Common myeloid progenitor, CD34-positive (primary cell): Measurements from ENCODE around the gene TMEM114.

ENCODE experiments used
- CTCF ChIA-PET: fragments of 350-600 bp; sonication (Branson Sonifier 250); formaldehyde crosslinking; loops from one replicate; lab custom pipeline; 2021; ENCODE audit warnings: antibody characterized with exemption; lab: Charles Lee
- POLR2A ChIA-PET: fragments of 350-600 bp; sonication (Branson Sonifier 250); formaldehyde crosslinking; loops from one replicate; lab custom pipeline; 2021; ENCODE audit warnings: antibody characterized with exemption; lab: Charles Lee
- DNase-seq, 3 donors: peaks; one replicate each; pipeline versions ENCODE4 v3.0.0 to v3.0.0-alpha.2; 2013
- H3K27ac ChIP-seq, 2 experiments: 1 replicate in 1 of 2; 2 replicates in 1 of 2; pipeline ENCODE4 v1.7.0; 2013; ENCODE audit warnings: inconsistent platforms in 2 of 2, low read length in 2 of 2, mild to moderate bottlenecking in 2 of 2, low read depth in 1 of 2, moderate library complexity in 1 of 2; ENCODE audit not compliant: severe bottlenecking in 2 of 2, insufficient read depth in 1 of 2, poor library complexity in 1 of 2
- H3K27me3 ChIP-seq, 5 experiments: replicated peaks in 2 of 5; 1 replicate in 3 of 5; 2 replicates in 2 of 5; pipeline versions ENCODE4 v1.6.1 to v1.7.0; 2013; ENCODE audit warnings: low read length in 4 of 5, mild to moderate bottlenecking in 2 of 5, moderate library complexity in 2 of 5, inconsistent platforms in 1 of 5; ENCODE audit not compliant: insufficient read depth in 5 of 5, control insufficient read depth in 4 of 5
- H3K36me3 ChIP-seq, 4 experiments: 1 replicate in 2 of 4; 2 replicates in 2 of 4; pipeline versions ENCODE4 v1.6.1 to v1.7.0; 2013; ENCODE audit warnings: low read length in 3 of 4, control low read depth in 1 of 4, mild to moderate bottlenecking in 1 of 4; ENCODE audit not compliant: control insufficient read depth in 4 of 4, insufficient read depth in 4 of 4
- H3K4me1 ChIP-seq, 4 experiments: 1 replicate in 3 of 4; 2 replicates in 1 of 4; pipeline versions ENCODE4 v1.6.1 to v1.7.1; 2013; ENCODE audit warnings: low read length in 3 of 4, mild to moderate bottlenecking in 3 of 4, control low read depth in 1 of 4, inconsistent platforms in 1 of 4, moderate library complexity in 1 of 4; ENCODE audit not compliant: control insufficient read depth in 4 of 4, insufficient read depth in 4 of 4; ENCODE audit errors: control extremely low read depth in 1 of 4
- H3K4me3 ChIP-seq, 7 experiments: 1 replicate in 4 of 7; 2 replicates in 3 of 7; pipeline versions ENCODE4 v1.5.1 to v1.7.0; 2013; ENCODE audit warnings: mild to moderate bottlenecking in 7 of 7, low read length in 6 of 7, moderate library complexity in 6 of 7, inconsistent platforms in 2 of 7, low read depth in 2 of 7, control low read depth in 1 of 7; ENCODE audit not compliant: insufficient read depth in 4 of 7, control insufficient read depth in 1 of 7; ENCODE audit errors: extremely low read depth in 1 of 7
- H3K9me3 ChIP-seq, 5 experiments: 1 replicate in 4 of 5; 2 replicates in 1 of 5; pipeline versions ENCODE4 v1.6.1 to v1.7.1; 2013; ENCODE audit warnings: low read length in 4 of 5, mild to moderate bottlenecking in 2 of 5, inconsistent platforms in 1 of 5, low read depth in 1 of 5, moderate library complexity in 1 of 5; ENCODE audit not compliant: control insufficient read depth in 4 of 5, insufficient read depth in 2 of 5; ENCODE audit errors: control extremely low read depth in 1 of 5
- WGBS: methylation state at CpG from one replicate; pipeline ENCODE4 v1.1.5; 2013; ENCODE audit not compliant: insufficient coverage; 5-methylcytosine and 5-hydroxymethylcytosine counted together

Gene TMEM114

DNA sequence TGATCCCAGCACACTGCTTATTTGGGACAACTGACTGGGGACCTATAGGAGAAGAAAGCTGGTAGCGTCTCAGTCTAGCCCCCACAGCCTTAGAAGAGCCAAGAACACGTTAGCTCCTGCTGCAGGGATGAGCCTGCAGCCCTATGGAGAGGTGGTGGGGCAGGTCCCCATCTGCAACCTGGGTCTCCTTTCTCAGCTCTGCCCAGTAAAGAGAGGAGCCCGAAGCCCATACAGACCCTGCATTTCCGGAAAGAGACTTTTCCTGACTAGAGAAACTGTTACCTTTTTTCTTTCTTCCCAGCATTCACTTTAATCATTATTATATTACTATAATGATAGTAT is 32.0 kb upstream of the TMEM114 start:
- DNase-seq = no peak
- peaks cover 8 to 22% (median 16%) of the 10 kb centered on the region in 4 experiments for H3K36me3 ChIP-seq
- no peaks in the 10 kb centered on the region for H3K9me3 ChIP-seq
- peaks cover 2 to 22% (median 4%) of the 10 kb centered on the region in 5 experiments for H3K27me3 ChIP-seq
- CTCF ChIA-PET = interaction anchor here (2.0 kb wide), 1 partner anchor 10 kb away, joined by 7 read pairs; no protein-coding TSS in a partner anchor
- peak overlapping the region; percentile 96 to 97 for H3K27ac ChIP-seq
- H3K4me1 ChIP-seq = peaks cover 3 to 13% (median 9%) of the 10 kb centered on the region in 4 experiments
- WGBS = 7% methylated on average over 3 of the region's 4 CpGs
- POLR2A ChIA-PET = interaction anchor here (1.0 kb wide), 1 partner anchor 10 kb away, joined by 3 read pairs; no protein-coding TSS in a partner anchor
- peak overlapping the region; percentile 85 to 99 (median 94) for H3K4me3 ChIP-seq

DNA sequence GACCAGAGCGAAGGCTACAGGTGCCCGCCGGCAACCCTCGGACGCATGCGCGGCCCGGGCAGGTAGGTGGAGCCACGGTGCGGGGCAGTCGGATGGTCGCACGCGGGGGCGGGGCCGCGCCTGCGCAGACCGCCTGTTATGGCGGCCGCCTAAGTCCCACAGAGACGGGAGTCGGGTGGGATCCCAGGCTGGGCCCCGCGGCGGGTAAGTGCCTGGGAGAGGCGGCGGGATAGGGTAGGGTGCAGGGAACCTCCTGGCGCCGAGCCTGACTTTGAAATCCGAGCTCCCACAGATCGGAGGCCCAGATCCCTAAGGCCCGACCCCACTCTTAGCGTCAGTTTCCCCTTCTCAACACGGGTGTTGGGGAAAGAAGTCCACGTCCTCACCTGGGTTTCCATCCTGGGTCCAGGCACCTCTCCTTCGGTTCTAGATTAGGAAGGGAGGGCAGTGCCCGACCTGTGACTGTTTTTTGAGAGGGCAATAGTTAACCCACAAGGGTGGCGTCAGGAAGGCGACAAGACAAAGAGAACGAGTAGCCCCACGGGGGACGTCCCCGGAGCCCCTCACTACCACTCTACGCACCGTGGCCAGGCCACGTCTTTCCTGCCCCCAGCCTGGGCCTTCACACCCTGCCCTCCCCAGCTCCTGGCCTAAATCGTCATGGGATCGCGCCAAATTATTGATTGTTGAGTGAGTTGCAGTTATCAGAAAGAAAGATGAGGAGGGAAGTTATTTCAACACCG is 31.4 kb upstream of the TMEM114 start, which contains the start of gene METTL22:
Gene METTL22 (plus strand): TSS at position 127 of the 743 bp plus-strand sequence. CDS start 3,968 bp downstream, outside the sequence.
- DNase-seq = peak; percentile 85 to 90 (median 87)
- Histone ChIP-seq H3K9me3 (no peaks in the 10 kb centered on the region), H3K27ac (peak within 1 kb of the TSS; percentile 96 to 97), H3K36me3 (peaks cover 4 to 17% (median 12%) of the 10 kb centered on the region in 4 experiments), H3K27me3 (peaks cover 2 to 22% (median 4%) of the 10 kb centered on the region in 5 experiments), H3K4me1 (peaks cover 3 to 13% (median 9%) of the 10 kb centered on the region in 4 experiments), H3K4me3 (peak within 1 kb of the TSS; percentile 85 to 99 (median 94))
- 0% methylated on average over 36 of the region's 51 CpGs for WGBS
- POLR2A ChIA-PET = interaction anchor here (1.0 kb wide), 1 partner anchor 11 kb away, joined by 3 read pairs; no protein-coding TSS in a partner anchor
- CTCF ChIA-PET = interaction anchor here (1.2 to 2.0 kb wide), 2 partner anchors 11 to 24 kb away, joined by 3 to 7 read pairs; no protein-coding TSS in a partner anchor

DNA sequence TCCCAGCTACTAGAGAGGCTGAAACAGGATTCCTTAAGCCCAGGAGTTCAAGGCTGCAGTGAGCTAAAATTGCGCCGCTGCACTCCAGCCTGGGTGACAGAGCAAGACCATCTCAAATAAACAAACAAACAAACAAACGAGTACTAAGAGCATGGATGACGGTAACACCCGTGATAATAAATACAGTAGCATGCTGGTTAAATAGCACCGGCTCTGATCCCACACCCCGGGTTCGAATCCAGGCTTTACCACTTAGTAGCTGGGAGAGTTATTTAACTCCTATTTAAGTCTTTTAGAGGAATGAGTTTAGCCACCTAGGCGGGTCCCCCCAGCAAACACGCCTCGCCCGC is 30.9 kb upstream of the TMEM114 start:
- DNase-seq = no peak
- no peaks in the 10 kb centered on the region for H3K9me3 ChIP-seq
- 33% methylated on average over 6 of the region's 12 CpGs for WGBS
- H3K27ac ChIP-seq = peak overlapping the region in 1 of 2 experiments; percentile 97
- POLR2A ChIA-PET = interaction anchor here (1.0 kb wide), 1 partner anchor 11 kb away, joined by 3 read pairs; no protein-coding TSS in a partner anchor
- H3K4me1 ChIP-seq = peaks cover 3 to 13% (median 9%) of the 10 kb centered on the region in 4 experiments
- peaks cover 2 to 22% (median 5%) of the 10 kb centered on the region in 5 experiments for H3K27me3 ChIP-seq
- CTCF ChIA-PET = interaction anchor here (1.2 to 2.0 kb wide), 2 partner anchors 11 to 24 kb away, joined by 3 to 7 read pairs; no protein-coding TSS in a partner anchor
- peaks cover 4 to 15% (median 11%) of the 10 kb centered on the region in 4 experiments for H3K36me3 ChIP-seq
- H3K4me3 ChIP-seq = peak overlapping the region; percentile 85 to 99 (median 94)

DNA sequence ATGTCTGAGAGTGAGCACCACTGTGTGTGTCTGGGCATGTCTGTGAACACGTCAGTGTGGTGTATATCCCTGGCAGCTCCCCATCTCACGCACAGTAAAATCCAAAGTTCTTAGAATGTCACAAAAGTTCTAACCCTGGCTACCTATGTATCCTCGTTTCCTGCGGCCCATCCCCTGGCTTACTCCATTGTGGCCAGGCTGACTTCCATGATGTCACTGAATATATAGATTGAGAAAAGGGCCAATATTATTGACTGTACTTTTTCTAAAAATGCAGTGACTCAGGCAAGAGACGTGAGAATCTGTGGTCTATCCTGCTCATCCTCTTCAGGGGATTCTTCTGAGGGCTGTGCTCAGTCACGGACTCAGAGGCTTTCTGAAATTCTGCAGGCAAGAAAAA is 30.2 kb upstream of the TMEM114 start:
- H3K36me3 ChIP-seq = peaks cover 0 to 9% (median 5%) of the 10 kb centered on the region in 4 experiments
- H3K4me3 ChIP-seq = no peak overlapping the region
- CTCF ChIA-PET = interaction anchor here (1.2 to 2.0 kb wide), 2 partner anchors 12 to 25 kb away, joined by 3 to 7 read pairs; no protein-coding TSS in a partner anchor
- H3K4me1 ChIP-seq = peaks cover 3 to 13% (median 9%) of the 10 kb centered on the region in 4 experiments
- POLR2A ChIA-PET = no interaction called here
- DNase-seq = no peak
- no peak overlapping the region for H3K27ac ChIP-seq
- WGBS = 100% methylated on average over 3 of the region's 6 CpGs
- H3K9me3 ChIP-seq = no peaks in the 10 kb centered on the region
- H3K27me3 ChIP-seq = peaks cover 2 to 22% (median 8%) of the 10 kb centered on the region in 5 experiments

DNA sequence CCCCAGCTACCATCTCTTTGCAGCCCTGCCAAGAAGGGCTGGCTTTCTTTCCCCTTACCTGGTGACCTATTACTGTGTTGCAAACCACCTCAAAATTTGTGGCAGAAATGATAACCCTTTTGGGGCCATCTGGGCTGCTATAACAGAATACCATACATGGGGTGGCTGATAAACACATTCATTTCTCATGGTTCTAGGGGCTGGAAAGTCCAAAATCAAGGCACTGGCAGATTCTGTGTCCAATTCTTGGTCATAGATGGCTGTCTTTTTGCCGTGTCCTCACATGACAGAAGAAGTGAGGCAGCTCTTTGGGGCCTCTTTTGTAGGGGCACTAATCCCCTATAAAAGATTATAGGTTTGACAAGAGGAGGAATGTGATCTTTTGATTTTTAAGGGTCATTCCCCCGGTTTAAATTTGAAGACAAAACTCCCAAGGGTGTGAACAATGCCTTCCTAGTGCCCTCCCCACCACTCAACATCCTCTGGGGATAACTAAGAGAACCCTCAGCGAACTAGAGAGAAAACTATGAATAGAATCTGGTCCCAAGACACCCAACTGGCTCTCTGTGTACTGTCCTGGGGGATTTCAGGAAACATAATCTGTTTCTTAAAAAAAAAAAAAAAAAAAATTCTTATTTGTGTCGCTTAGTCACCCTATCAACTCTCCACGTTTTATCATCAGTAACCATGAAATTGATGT is 29.5 kb upstream of the TMEM114 start:
- H3K4me3 ChIP-seq = no peak overlapping the region
- POLR2A ChIA-PET = no interaction called here
- no peak overlapping the region for H3K27ac ChIP-seq
- WGBS = no CpG with 5 or more reads among the region's 5 CpGs
- no peaks in the 10 kb centered on the region for H3K9me3 ChIP-seq
- CTCF ChIA-PET = no interaction called here
- no peak for DNase-seq
- H3K27me3 ChIP-seq = peaks cover 2 to 22% (median 8%) of the 10 kb centered on the region in 5 experiments
- peaks cover 0 to 6% (median 2%) of the 10 kb centered on the region in 4 experiments for H3K36me3 ChIP-seq
- peaks cover 3 to 13% (median 9%) of the 10 kb centered on the region in 4 experiments for H3K4me1 ChIP-seq

DNA sequence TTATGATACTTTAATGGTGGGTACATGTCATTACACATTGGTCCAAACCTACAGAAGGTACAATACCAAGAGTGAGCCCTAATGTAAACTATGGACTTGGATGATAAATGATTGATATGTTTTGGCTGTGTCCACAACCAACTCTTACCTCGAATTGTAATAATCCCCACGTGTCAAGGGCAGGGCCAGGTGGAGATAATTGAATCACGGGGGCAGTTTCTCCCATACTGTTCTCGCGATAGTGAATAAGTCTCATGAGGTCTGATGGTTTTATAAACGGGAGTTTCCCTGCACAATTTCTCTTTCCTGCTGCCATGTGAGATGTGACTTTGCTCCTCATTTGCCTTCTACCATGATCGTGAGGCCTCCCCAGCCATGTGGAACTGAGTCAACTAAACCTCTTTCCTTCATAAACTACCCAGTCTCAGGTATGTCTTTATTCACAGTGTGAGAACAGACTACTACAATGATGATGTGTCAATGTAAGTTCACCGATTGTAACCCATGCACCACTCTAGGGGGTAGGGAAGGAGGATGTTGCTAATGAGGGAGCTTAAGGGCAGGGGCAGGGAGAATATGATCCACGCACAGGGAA is 24.2 kb upstream of the TMEM114 start:
- H3K27ac ChIP-seq = no peak overlapping the region
- no peak for DNase-seq
- POLR2A ChIA-PET = no interaction called here
- H3K27me3 ChIP-seq = peaks cover 2 to 20% (median 14%) of the 10 kb centered on the region in 5 experiments
- CTCF ChIA-PET = interaction anchor here (1.9 kb wide), 1 partner anchor 10 kb away, joined by 5 read pairs; no protein-coding TSS in a partner anchor
- 73% methylated on average over 6 of the region's 9 CpGs for WGBS
- no peak overlapping the region for H3K4me3 ChIP-seq
- no peaks in the 10 kb centered on the region for H3K9me3 ChIP-seq
- H3K36me3 ChIP-seq = no peaks in the 10 kb centered on the region
- no peaks in the 10 kb centered on the region for H3K4me1 ChIP-seq
